Endometrial microvascular endothelial cells (primary cell): ENCODE data around the gene LRRC75A. TPM values are rescaled to one million over a fixed set of nuclear protein-coding genes. Genes with fewer than 3 reads are reported as not detected.
"Not testable (repeated sequence)": the region's sequence is repeated elsewhere in the genome, so short reads cannot be mapped to it uniquely, and the experiment has no call there.

ENCODE experiments used
- in situ Hi-C: cut with HindIII; loops from 2 replicates; pipeline ENCODE4 v1.10.0; 2017; ENCODE audit warnings: low sequenced_read_pairs, low pct_unique_long_range_greater_than_20kb; ENCODE audit errors: inconsistent ontology term
- total RNA-seq: library from RNA; depleted of rRNA; stranded (reverse); fragments of >200 nt; gene quantifications from one replicate; pipeline ENCODE4 v1.2.3, GENCODE V29; 2015; ENCODE audit errors: inconsistent ontology term

Gene LRRC75A
- total RNA-seq, 1 donor from 2014 or later, result 0.19 TPM

DNA sequence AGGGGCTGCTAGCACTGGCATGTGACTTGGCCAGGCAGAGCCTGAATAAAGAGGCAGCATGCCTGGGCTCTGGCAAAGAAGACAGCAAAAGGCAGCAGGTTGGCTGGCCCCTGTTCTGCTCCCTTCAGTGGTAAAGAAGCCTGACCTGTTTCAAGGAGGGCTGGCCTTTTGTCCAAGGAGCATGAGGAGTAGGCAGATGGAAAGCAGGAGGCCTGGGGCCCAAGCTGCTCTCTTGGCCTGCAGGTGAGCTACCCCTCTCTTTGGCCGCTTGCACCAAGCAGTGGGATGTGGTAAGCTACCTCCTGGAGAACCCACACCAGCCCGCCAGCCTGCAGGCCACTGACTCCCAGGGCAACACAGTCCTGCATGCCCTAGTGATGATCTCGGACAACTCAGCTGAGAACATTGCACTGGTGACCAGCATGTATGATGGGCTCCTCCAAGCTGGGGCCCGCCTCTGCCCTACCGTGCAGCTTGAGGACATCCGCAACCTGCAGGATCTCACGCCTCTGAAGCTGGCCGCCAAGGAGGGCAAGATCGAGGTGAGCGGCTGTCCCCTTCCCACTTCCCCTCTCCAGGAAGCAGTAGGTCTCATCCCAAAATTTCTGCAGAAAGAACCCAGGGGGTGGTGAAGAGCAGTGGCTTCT is 68.6 kb downstream of the LRRC75A start:
- in situ Hi-C loops, result no loop called here

DNA sequence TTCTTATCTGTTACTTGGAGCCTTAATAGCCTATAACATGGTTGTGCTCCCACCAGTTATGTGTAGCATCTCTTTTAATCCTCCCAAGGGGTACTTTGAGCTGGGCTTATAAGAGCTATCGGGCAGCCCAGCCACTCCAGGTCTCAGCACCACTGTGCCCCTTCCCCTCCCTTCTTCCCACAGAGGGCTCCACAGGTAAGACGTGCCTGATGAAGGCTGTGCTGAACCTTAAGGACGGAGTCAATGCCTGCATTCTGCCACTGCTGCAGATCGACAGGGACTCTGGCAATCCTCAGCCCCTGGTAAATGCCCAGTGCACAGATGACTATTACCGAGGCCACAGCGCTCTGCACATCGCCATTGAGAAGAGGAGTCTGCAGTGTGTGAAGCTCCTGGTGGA is 69.6 kb downstream of the LRRC75A start:
- in situ Hi-C loops, result no loop called here

DNA sequence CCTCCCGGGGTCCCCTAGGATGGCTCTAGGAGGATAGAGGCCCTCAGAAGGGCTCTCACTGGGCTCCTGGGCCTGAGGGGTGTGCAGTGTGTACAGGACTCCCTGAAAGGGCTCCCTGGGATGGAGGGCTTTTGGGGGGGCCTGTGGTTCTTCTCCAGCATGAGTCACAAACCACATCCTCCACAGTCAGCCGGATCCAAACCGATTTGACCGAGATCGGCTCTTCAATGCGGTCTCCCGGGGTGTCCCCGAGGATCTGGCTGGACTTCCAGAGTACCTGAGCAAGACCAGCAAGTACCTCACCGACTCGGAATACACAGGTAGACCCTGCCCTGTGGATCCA is 72.1 kb downstream of the LRRC75A start:
- in situ Hi-C loops, result no loop called here

DNA sequence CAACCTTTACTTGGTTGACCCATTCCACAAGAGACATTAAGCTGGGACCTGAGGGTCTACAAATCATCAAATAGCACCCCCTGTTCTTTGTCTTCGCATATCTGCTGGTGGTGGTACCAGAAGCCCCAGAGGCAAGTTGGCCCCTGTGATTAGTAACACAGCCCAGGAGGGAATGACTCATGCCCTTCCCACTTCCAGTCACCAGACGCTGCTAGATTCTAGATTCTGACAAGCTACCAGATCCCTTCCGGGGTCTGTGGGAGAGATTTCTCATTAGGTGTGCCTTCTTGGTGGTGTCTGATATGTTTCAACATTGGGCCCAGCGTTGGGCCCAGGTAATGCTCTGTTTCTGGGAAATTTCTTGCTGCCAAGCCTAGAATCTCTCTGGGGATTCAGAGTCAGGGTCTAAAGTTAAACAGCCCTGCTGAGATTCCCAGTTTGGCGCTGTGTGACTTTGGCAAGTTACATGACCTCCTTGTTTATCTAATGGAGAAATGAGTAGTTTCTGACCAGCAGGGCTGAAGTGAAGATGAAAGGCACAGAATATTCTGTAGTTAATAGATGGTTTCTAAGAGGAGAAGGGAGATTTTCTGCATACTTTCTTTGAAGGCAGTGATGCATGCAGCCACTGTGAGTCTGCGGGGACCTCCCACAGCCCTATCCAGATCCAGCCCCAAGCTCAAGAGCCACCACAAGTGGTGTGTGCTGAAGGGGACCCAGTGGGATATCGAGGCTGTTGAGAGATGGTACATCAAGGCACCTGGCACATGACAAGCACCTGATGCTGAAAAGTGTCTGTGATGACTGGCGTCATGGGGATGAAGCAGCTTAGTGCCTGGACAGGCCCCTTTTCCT is 72.7 kb downstream of the LRRC75A start:
- in situ Hi-C loops, result no loop called here

DNA sequence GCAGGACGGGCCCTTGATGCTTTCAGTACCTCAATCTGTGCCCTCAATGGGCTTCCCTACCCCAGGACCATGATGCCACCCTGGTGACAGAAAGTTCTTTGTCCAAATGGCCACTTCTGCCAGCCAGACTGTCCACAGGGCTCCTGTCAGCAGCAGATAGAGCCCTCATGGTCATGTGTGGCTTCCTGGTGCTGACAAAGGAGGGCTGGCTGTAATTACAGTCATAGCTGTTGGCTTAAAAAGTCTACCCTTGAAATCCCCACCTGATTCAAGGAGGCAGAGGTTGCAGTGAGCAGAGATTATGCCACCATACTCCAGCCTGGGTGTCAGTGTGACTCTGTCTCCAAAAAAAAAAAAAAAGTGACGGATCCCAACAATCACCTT is 73.3 kb downstream of the LRRC75A start:
- in situ Hi-C loops, result no loop called here

DNA sequence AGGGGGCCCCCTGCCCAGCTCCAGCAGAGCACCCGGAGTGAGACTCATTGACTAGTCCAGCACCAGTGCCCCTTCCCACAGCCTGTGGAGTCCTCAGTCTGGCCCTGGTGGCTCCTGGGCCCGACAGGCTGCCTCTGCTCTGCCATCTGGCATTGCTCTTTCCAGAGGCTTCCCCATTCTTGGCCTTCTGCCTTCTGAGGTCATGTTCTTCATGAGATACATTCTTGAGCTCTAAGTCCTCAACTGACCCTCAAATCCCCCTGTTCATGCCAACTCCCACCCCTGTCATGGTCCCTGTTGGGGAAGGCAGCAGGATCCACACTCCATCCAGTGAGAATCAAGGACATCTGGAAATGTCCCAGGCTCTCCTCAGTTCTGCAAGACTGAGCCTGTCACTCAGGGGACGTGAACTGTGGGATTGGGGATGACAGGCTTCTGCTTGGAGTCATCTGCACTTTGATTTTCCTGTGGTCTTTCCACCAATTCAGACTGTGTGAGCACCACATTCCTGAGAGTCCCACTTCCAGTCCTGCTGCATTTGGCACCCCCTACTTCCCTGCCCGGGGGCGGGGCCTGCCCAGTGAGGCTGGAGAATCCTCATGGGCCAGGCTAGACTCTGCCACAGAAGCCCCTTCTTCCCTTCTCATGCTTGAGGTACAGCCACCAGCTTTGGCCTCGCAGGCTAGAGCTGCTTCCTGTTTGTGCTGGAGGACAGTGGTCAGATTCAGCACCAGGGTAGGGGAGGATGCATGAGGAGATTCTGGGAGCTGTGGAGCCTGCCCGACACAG is 73.9 kb downstream of the LRRC75A start:
- in situ Hi-C loops, result no loop called here

DNA sequence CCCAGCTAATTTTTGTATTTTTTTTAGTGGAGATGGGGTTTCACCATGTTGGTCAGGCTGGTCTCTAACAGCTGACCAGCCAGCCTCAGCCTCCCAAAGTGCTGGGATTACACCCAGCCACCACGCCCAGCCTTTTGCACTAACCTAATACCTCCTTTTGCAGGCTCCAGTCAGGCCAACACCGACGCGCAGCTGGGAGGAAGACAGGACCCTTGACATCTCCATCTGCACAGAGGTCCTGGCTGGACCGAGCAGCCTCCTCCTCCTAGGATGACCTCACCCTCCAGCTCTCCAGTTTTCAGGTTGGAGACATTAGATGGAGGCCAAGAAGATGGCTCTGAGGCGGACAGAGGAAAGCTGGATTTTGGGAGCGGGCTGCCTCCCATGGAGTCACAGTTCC is 74.6 kb downstream of the LRRC75A start:
- in situ Hi-C loops, result no loop called here

DNA sequence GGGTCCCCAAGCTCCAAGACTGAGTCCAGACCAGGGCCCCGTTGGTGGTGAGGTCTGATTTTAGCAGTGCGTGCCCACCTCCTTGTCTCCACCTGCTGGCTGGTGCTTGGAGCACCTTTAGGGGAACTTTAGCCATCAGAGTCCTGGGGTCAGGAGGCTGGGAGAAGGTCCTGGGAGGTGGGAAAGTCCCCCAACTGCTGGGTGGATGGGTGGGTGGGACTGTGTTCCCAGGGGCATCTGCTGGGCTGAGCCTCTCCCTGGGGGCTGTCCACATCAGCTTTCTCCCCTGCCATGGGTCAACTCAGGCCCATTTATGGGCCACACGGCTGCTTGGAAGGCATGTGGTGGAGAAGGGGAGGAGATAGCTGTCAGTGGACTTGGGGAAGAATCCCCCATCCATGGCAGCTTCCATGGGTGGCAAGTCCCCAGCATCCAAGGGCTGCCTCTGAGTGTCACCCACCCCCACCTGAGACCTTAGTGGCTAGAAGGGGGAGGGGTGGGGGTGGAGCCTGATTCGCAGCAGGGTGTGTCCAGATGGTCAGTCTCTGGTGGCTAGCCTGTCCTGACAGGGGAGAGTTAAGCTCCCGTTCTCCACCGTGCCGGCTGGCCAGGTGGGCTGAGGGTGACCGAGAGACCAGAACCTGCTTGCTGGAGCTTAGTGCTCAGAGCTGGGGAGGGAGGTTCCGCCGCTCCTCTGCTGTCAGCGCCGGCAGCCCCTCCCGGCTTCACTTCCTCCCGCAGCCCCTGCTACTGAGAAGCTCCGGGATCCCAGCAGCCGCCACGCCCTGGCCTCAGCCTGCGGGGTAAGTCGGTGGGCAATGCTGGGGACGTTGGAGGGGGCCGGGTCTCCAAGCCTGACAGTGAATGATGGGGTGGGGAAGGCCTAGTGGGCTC is 76.7 kb downstream of the LRRC75A start, which contains the start of gene TRPV2:
Gene TRPV2 (plus strand): TSS at position 541 of the 894 bp plus-strand sequence. CDS start 2,098 bp downstream, outside the sequence.
- in situ Hi-C loops, result no loop called here

DNA sequence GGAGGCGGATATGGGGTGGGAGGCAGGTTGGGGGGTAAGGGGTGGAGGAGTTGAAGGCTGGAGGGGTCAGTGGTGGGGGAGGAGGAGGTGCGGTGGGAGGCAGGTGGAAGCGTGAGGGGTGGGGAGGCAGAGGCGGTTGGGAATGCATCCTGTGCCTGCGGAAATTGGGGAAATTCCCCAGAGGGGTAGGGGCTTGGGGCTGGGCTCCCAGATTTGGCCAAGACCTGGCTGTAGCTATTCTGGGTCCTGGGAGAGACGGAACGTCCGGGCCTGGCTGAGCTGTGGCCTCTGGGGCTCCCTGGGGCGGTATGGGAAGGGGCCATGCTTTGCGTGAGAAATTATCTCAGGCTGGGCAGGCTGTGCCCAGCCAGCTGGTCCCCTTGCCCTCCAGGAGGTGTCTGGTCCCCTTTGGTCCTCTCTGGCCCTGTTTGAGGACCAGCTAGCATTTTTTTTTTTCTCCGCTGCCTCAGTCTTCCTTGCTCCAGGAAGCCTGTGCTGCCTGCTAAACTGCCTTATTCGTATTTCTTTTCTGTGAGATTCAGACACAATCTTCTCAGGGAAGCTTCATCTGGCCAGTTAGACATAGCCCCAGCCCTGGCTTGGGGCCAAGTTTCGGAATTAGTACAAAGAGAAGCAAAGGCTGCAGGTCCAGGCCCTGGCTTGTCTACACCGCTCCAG is 83.9 kb downstream of the LRRC75A start:
- in situ Hi-C loops, result no loop called here

DNA sequence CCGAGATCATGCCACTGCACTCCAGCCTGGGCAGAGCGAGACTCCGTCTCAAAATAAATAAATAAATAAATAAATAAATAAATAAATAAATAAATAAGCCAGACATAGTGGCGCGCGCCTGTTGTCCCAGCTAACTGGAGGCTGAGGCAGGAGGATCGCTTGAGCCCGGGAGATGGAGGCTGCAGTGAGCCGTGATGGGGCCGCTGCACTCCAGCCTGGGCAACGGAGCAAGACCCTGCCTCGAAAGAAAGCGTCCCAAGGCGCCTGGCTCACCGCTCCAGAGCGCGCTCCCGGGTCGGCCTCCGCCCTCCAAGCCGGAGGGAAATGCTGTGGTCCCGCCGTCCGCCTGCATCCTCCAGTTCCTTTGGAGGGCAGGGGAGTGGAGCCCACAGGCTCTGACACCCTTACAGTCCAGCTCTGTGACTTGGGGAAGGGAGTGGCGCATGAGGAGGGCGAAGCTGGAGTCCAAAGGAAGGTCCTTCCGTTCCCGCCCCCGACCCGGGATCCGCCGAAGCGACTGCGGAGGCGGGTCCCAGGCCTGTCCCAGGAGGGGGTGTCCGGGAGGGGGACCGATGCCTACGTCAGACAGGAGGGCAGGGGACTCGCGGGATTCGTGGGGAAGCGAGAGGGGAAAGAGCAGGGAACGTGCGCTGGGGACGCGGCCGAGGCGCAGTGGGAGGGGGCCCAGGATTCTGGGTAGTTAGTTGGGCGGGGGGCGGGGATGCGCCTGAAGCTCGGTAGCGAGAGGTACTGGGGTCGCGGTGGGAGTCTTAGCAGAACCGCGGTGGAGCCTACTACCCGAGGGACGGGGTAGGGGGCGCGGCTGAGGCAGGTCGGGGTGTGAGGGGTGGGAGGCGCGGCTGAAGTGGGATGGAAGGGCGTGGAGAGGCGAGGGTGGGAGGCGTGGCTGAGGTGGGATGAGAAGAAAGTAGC is 85.0 kb downstream of the LRRC75A start:
- in situ Hi-C loops, result no loop called here

DNA sequence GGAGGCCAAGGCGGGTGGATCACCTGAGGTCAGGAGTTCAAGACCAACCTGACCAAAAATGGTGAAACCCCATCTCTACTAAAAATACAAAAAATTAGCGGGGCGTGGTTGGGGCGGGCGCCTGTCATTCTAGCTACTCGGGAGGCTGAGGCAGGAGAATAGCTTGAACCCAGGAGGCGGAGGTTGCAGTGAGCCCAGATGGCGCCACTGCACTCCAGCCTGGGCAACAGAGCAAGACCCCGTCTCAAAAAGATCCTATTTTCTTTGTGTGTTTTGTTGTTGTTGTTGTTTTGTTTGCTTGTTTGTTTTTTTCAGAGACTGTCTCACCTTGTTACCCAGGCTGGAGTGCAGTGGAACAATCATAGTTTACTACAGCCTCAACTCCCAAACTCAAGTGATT is 88.1 kb downstream of the LRRC75A start:
- in situ Hi-C loops, result not testable (repeated sequence)

DNA sequence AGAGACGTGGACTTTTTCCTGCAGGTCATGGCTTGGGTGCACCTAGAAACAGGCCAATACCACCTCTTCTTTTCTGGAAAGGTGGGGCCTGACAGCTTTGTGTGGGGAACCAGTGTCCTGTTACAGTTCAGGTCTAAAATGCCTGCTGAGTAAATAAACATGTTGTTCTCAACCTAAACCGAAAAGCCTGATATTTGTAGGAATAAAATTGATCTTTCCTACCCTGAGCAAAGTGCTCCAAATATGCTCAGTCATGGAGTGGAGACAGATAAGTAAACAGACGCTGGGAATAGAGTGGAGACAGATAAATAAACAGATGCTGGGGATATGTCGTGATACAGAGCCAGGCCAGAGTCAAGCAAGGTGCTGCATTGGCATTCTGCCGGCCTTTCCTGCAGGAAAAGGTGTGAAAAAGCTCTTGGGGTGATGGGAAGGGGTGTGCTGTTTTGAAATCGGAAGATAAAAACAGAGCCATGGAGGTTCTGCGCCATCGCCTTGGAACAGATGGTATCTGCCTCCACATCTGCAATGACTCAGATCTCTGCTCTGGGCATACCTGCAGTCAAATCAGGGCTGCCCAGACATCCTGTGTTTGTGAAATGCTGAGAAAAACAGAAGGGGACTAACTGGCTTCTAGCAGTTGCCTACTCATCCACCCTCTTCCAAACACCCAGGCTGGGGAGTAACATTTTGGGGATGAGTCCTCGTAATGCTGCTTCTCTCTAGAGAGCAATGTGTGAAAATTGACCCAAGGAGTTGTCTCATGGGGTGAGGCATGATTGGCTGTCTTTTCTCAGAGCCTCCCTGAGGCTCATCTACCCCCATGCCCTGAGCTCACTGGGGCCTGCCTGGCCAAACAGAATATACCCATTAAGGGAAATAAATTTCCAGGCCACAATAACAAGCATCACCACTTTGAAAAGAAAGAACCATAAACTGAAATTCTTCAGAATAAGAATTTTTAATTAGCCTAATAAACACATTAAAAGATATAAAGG is 93.4 kb downstream of the LRRC75A start:
- in situ Hi-C loops, result no loop called here

DNA sequence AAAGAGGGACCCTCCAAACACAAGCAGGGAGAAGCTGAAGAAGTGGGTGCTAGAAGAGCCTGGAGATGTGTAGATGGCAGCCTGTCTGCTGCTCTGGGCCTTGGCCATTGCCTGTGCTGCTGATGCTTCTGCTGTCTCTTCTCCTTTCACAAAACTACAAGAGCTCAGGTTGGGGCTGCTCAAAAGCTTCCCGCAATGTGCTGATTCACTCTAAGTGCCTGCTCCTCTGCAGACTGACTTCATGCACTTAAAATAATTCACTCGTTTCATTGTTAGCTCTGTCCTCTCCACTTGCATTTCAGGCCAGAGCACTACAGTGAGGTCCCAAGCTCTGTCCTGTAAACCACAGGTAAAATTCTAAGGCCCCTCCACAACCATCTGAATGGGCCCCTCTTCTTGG is 95.3 kb downstream of the LRRC75A start:
- in situ Hi-C loops, result not testable (repeated sequence)

DNA sequence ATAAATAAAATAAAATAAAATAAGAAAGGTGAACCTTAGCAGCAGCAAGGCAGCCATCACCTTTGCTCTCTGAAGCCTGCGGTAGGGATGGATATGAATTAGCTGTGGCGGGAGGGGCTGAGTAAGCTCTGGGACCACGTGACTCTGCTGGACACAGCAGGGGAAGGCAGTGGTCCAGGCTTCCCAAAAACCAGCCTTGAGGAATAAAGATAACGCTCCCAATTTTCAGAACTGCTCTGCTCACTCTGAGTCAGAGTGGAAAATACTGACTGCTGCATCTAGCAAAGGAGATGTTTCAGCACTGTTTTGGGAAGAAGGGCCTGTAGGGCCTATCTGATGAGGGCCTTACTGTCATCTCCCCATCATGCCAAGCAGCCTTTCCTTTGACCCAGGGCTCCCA is 96.1 kb downstream of the LRRC75A start:
- in situ Hi-C loops, result not testable (repeated sequence)

DNA sequence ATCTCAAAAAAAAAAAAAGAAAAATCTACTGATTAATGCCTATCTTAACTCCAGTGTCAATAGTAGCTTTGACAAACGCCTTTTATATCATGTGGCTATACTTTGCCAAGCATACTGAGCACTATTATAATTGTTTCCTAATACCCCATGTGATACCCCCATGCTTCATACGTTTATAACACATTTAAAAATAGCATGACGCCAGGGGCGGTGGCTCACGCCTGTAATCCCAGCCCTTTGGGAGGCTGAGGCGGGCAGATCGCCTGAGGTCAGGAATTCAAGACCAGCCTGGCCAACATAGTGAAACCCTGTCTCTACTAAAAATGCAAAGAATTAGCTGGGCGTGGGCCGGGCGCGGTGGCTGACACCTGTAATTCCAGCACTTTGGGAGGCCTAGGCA is 99.5 kb downstream of the LRRC75A start:
- in situ Hi-C loops, result not testable (repeated sequence)
